ENCODE data around the gene ICAM1. TPM values are rescaled to one million over a fixed set of nuclear protein-coding genes. Genes with fewer than 3 reads are reported as not detected.

Gene ICAM1
- total RNA-seq, 1 experiment from 2014 or later = 4.6 TPM

- no peaks in the 10 kb centered on the region for H3K9me3 Mint-ChIP-seq (ENCODE audit: unreplicated experiment)
- peaks cover 11% of the 10 kb centered on the region for H3K4me1 Mint-ChIP-seq (ENCODE audit: insufficient read depth, unreplicated experiment)
- H3K36me3 Mint-ChIP-seq (ENCODE audit: insufficient read depth, unreplicated experiment) = peaks cover 17% of the 10 kb centered on the region
- ChIA-PET CTCF (no interaction called here), POLR2A (no interaction called here)
- no peak overlapping the region for H3K27ac Mint-ChIP-seq (ENCODE audit: low read depth, unreplicated experiment)
- no TSS peak for BruUV-seq (replicated peaks)
- DNase-seq (ENCODE audit: unreplicated experiment) = no peak
- no peaks in the 10 kb centered on the region for H3K27me3 Mint-ChIP-seq (ENCODE audit: insufficient read depth, unreplicated experiment)
- no peak for TF ChIP-seq CTCF (IDR thresholded peaks at IDR 0.05; ENCODE audit: unreplicated experiment)
- intact Hi-C loops (cut with micrococcal nuclease) = no loop called here
- no peak overlapping the region for H3K4me3 Mint-ChIP-seq (ENCODE audit: unreplicated experiment)
These were observed 22.9 kb downstream of the ICAM1 start for GRCh38 chr19:10293637-10294367.

DNA sequence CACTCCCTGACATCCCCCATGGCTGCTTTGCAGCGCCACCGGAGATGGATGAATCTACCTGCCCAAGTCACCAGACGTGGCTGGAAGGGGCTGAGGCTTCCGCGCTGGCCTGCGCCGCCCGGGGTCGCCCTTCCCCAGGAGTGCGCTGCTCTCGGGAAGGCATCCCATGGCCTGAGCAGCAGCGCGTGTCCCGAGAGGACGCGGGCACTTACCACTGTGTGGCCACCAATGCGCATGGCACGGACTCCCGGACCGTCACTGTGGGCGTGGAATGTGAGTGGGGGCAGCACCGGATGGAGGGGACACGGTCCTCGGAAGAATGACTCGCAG lies 23.4 kb downstream of the ICAM1 start:
- BruUV-seq (replicated peaks) = no TSS peak
- peaks cover 17% of the 10 kb centered on the region for H3K36me3 Mint-ChIP-seq (ENCODE audit: insufficient read depth, unreplicated experiment)
- ChIA-PET POLR2A (no interaction called here), CTCF (no interaction called here)
- no peak overlapping the region for H3K27ac Mint-ChIP-seq (ENCODE audit: low read depth, unreplicated experiment)
- intact Hi-C loops (cut with micrococcal nuclease) = no loop called here
- H3K4me3 Mint-ChIP-seq (ENCODE audit: unreplicated experiment) = no peak overlapping the region
- DNase-seq (ENCODE audit: unreplicated experiment) = no peak
- H3K4me1 Mint-ChIP-seq (ENCODE audit: insufficient read depth, unreplicated experiment) = peaks cover 9% of the 10 kb centered on the region
- H3K27me3 Mint-ChIP-seq (ENCODE audit: insufficient read depth, unreplicated experiment) = no peaks in the 10 kb centered on the region
- H3K9me3 Mint-ChIP-seq (ENCODE audit: unreplicated experiment) = no peaks in the 10 kb centered on the region
- no peak for TF ChIP-seq CTCF (IDR thresholded peaks at IDR 0.05; ENCODE audit: unreplicated experiment)

DNA sequence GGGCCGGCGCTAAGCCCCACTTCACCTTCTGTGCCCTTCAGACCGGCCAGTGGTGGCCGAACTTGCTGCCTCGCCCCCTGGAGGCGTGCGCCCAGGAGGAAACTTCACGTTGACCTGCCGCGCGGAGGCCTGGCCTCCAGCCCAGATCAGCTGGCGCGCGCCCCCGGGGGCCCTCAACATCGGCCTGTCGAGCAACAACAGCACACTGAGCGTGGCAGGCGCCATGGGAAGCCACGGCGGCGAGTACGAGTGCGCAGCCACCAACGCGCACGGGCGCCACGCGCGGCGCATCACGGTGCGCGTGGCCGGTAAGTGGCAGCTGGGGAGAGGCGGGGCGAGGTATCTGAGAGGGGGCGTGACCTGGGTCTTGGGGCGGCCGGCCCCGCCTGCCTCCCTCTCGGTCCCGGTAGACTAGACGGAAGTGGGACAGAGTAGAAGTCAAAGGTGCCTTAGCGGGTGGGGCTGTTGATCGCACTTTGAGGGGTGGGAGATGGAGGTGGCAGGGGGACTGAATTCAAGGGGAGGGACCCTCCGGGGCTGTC lies 24.5 kb downstream of the ICAM1 start:
- peaks cover 5% of the 10 kb centered on the region for H3K4me1 Mint-ChIP-seq (ENCODE audit: insufficient read depth, unreplicated experiment)
- CTCF ChIA-PET = interaction anchor here (0.6 to 1.0 kb wide), 2 partner anchors 26 to 118 kb away, joined by 3 to 5 read pairs; no protein-coding TSS in a partner anchor
- DNase-seq (ENCODE audit: unreplicated experiment) = no peak
- POLR2A ChIA-PET = no interaction called here
- no peak overlapping the region for H3K27ac Mint-ChIP-seq (ENCODE audit: low read depth, unreplicated experiment)
- H3K36me3 Mint-ChIP-seq (ENCODE audit: insufficient read depth, unreplicated experiment) = peaks cover 17% of the 10 kb centered on the region
- no peaks in the 10 kb centered on the region for H3K9me3 Mint-ChIP-seq (ENCODE audit: unreplicated experiment)
- TF ChIP-seq CTCF (IDR thresholded peaks at IDR 0.05; ENCODE audit: unreplicated experiment) = no peak
- BruUV-seq (replicated peaks) = no TSS peak
- intact Hi-C loops (cut with micrococcal nuclease) = no loop called here
- no peaks in the 10 kb centered on the region for H3K27me3 Mint-ChIP-seq (ENCODE audit: insufficient read depth, unreplicated experiment)
- H3K4me3 Mint-ChIP-seq (ENCODE audit: unreplicated experiment) = no peak overlapping the region

DNA sequence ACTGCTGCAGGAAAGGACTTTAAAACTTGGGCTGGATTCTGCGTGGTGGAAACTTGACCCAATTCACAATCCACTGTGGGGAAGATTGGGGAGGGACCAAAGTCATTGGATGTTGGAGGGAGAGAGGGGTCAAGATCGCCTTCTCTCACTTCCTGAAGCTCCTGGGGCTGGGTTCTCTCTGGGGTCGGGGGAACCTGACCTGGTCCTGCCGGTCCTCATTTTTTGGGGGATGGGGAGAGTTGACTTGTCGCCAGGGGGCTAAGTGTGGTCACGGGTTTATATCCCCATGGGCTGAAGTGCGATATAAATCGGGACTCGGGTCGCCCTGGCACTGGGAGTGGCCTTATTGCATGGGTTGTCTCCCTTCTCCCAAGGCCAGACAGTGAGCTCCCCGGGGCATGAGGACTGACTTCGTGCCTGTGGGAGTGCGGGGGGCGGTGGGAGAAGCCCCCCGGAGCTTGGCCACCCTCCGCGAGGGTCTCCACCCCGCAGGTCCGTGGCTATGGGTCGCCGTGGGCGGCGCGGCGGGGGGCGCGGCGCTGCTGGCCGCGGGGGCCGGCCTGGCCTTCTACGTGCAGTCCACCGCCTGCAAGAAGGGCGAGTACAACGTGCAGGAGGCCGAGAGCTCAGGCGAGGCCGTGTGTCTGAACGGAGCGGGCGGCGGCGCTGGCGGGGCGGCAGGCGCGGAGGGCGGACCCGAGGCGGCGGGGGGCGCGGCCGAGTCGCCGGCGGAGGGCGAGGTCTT lies 25.1 kb downstream of the ICAM1 start:
- H3K36me3 Mint-ChIP-seq (ENCODE audit: insufficient read depth, unreplicated experiment) = peaks cover 17% of the 10 kb centered on the region
- H3K9me3 Mint-ChIP-seq (ENCODE audit: unreplicated experiment) = no peaks in the 10 kb centered on the region
- H3K4me1 Mint-ChIP-seq (ENCODE audit: insufficient read depth, unreplicated experiment) = no peaks in the 10 kb centered on the region
- intact Hi-C loops (cut with micrococcal nuclease) = no loop called here
- DNase-seq (ENCODE audit: unreplicated experiment) = no peak
- CTCF ChIA-PET = interaction anchor here (0.6 to 1.0 kb wide), 2 partner anchors 26 to 117 kb away, joined by 3 to 5 read pairs; no protein-coding TSS in a partner anchor
- no peak overlapping the region for H3K27ac Mint-ChIP-seq (ENCODE audit: low read depth, unreplicated experiment)
- H3K4me3 Mint-ChIP-seq (ENCODE audit: unreplicated experiment) = no peak overlapping the region
- no peaks in the 10 kb centered on the region for H3K27me3 Mint-ChIP-seq (ENCODE audit: insufficient read depth, unreplicated experiment)
- BruUV-seq (replicated peaks) = no TSS peak
- POLR2A ChIA-PET = no interaction called here
- no peak for TF ChIP-seq CTCF (IDR thresholded peaks at IDR 0.05; ENCODE audit: unreplicated experiment)
